ENCODE data around the gene LRRC4C.

LRRC4C gene

DNA sequence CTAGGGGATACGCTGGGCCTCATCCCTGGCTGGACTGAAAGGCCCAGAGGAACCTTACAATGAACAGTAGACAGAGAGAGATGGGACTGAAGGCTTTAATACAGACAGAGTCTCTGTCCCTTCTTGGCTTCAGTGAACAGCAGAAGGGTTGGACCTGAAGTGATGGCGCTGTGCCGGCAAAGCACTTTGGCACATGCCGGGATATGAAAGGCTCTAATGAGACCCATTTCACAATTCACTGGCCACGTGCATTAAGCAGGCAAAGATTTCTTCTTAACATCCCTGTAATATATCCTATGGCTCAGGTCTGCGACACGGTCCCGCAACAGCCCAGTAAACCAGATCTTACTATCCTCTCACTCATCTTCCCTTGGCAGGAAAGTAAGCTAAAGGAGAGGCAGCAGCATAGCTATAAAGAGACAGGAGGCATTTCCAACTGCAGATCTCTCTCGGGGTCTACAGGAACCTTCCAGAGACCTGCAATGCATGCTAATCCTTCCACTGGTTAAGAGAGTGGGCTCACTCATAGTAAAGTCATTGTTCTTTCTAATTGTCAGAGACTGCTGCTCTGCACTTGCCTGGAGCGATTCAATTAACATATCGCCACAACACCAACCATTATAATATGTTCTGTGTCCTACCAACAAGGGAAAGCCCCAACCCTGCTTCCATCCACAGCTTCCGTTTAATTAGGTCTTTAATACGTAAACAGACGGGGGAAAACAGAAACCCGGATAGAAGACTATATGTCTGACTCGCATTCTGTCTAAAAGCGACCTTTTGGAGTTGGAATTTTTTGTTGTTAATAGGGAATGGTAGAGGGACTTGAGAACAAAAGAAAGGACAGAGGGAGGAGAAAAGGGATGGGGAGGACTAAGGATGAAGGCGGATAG lies 1179.0 kb downstream of the LRRC4C start:
- no peak for DNase-seq

DNA sequence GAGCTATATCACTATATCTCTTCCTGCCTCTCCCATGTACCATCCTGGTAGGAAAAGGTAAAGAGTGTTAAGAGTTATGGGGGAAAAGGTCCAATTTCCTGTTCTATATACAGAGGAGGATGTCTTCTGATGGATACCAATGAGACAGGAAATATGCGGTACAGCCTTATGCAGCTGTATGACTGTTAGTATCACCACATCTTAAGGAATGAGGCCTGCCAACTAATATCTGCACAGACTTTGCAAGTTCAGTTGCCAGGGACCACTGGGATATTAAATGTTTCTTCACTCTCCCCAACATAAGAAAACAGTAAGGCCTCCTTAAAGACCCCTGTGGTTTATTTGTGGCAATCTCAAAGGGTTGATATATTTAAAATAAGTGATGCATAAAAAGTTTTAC lies 1182.5 kb downstream of the LRRC4C start:
- no peak for DNase-seq

DNA sequence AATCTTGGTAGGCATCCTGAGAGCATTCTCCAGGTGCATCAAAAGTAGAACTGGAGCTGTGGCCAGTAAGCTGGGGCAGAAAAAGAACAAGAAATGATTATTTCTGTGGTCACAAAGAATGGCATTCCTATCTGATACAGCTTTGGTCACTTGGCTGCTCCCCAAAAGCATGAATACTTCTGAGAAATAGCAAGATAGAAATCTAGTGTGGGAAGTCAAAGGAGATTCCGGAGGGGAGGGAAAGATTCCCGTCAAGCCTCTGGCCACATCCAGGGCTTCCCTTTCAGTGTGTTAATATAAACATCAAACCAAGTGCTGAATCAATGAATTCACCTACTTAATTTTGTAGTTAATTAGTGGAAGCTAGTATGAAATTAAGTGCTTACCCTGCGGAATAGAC lies 1185.4 kb downstream of the LRRC4C start:
- no peak for DNase-seq

DNA sequence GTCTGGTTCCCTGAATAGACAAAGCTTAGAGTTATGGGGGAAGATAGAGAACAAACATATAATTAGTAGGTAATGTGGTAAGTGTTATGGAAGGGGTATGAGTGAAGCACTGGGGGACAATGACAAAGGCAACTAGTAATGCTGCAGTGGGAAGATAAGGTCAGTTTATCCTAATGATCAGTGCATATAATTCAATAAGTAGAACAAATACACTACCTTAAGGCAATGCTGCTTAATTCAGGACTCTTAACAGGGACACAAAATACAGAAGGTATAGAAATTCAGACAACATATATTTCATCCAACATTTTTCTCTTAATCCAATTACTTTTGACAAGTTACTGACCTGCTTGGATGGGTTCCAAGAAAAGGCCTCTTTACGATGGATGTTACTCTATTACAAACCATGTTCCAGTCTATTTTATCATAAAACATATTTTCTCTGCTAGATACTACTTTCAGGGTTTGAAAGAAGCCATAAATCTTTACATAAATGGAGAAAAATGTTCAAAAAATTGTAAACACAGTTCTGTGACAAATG lies 1186.2 kb downstream of the LRRC4C start:
- DNase-seq, result no peak

DNA sequence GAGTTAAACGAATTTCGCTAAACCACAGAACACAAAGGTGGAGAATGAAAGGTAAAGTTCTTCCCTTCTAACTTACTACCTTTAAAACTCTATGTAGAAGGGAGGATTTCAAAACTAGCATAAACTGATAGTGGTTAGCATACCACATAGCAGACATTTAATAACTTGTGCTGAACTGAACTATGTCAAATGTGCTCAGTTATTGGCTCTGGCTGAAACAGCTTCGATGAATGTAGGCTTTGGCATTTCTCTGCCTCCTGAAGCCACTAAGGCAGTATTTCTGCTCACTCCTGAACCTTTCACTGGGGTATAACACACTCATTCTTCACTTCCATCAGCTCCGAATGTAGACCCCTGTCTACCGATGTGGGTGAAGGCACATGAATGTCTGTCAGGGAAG lies 1188.1 kb downstream of the LRRC4C start:
- DNase-seq, result no peak

DNA sequence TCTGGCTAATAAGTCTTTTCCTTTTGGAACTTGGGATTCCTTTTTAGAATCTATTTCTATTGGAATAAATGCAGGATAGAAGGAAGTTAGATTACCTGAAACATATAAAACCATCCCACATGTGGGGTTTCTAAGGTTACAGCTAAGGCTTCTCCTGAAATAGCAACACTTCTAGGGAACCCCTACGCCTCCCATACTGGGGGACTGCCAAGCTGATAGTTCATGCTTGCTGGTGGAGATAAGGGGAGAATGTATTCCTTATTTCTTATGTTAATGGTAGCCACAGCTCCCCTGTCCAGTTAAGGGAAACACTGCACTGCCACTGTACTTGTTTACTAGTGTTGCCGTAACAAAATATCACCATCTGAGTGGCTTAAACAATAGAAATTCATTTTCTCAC lies 1189.6 kb downstream of the LRRC4C start:
- DNase-seq, result no peak

DNA sequence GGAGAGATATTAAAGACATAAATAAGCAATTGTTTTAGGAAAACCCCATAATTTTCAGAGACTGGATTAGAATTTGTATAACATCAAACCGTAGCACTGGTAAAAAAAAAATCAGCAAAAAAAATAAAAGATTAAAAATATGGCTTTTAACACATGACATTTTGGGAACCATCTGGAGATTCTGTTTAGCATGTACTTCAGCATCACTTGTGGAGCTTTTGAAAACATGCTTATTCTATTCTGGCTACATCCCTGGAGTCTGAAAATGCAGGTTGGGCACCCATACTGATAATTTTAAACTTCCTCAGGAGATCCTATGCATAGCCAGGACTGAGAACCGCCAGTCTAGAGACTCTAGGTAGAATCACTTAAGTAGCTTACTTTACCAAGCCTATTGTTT lies 1190.9 kb downstream of the LRRC4C start:
- no peak for DNase-seq

DNA sequence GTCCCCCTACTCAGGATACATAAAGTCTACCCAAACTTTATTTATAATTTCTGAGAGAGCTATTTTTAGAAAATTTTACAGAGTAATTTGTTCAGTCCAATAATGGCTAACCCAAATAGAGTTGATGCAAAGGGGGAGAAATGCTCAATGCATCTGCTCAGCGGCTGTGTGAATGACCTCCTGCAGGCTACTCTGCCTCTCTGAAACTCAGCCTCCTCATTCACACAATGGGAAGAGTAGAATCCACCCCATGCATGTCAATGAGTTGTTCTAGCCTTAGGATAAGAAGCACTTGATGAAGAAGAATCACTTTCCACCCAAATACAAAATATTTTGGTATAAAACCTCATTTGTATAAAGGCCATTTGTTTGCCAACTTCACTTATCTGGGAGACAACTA lies 1204.0 kb downstream of the LRRC4C start:
- DNase-seq, result no peak

DNA sequence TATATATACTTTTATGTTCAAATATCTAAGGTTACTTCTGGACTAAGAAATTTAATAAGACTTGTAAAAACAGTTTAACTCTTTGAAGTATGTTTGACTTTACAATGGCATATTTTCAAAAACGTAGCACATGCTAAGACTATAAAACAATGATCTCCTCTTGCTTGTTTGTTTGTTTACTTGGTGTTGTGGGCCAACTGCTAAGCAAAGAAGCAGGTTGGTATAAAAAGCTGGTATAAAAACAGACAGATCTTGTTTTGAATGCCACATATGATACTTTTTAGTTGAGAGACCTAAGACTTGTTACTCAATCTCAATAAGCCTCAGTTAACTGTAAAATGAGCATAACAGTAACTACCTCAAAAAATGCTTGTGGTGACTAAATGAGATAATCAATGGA lies 1206.3 kb downstream of the LRRC4C start:
- no peak for DNase-seq

DNA sequence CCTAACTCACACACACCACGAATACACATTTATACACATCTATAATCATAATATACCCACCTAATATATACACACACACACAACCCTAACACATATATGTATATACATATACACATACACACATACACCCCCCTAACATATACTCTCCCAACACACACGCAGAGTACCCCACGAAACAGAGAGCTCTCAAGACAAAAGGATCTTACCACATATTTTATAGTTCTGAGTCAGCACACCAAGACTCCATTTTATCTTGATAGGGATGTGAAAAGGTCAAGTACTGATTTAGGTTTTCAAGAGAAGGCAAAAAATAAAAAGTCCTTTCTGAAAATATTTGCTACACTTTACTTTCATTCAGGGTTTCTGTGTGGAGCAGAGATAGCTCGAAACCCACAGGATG lies 1207.2 kb downstream of the LRRC4C start:
- DNase-seq, result no peak

DNA sequence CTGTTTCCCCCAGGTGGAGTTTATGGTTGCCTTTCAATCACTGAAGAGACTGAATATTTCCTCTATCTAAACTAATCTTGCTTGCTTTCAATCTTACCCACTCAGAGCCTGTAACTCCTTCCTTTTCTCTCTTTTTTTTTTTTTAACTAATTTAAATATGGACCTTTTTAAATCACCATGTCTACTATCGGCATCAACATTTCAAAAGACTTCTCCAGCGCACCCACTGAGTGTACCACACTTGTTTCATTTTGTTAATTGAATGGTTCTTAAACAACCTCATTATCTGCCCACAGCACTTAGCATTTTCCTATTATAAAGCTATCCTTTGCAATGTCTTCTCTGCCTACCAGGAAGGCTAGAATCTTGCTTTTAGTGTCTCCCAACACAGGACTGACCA lies 1212.5 kb downstream of the LRRC4C start:
- no peak for DNase-seq

DNA sequence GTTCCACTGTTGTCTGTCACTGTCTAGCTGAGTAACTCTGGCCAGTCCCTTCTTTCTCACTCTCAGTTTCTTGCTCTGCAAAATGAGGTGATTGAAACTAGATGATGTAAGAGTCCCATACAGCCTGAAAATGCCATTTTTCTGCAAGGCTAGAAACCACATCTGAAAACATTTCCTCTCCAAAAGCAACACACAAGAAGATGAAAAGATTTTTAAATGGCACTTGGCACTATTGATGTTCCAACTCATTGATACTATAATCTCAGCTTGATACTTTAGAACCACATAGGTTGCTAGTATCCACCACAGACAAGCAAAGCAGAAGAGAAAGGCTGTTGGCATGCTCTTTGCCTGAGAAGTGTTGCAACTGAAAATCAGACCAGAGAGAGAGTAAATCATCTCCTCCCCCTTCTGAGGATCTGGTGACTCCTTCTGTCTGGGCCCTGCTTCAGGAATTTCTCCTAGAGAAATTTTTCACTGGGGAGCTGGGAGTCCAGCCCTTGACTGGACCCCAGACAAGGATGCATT lies 1217.9 kb downstream of the LRRC4C start:
- DNase-seq, result no peak

DNA sequence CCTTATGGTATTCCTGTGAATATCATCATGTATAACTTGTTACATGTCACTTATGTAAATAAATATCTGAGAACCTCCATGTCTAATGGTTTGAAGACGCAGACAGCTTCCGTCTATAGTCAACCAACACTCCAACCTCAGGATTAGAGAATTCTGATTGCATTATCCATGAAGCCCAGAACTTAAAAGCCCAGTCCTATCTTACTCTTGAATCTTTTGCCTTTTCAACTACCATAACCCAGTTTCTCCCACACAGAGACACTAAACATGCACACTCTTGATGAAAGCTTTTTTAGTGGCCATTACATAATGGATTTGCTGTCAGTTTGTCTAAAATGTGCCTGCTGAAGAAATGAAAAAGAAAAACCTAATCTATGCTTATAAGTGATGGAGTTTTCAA lies 1219.2 kb downstream of the LRRC4C start:
- DNase-seq, result no peak

DNA sequence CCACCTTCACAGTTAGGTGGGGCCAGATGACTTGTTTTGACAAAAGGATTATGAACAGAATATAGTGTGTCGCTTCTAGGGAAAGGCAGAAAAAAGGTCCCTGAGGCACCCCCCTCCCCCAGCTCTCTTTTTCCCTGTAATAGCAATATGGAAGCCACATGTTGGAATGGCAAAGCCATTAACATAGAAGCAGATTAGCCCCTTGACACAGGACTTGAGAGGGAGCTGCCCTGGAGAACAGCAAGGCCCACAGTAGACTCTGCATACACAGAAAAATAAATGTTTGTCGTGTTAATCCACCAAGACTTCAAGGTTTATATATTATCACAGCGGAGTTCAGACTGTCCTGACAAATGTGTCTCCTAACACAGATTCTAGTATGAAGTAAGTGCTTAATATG lies 1222.9 kb downstream of the LRRC4C start:
- no peak for DNase-seq

DNA sequence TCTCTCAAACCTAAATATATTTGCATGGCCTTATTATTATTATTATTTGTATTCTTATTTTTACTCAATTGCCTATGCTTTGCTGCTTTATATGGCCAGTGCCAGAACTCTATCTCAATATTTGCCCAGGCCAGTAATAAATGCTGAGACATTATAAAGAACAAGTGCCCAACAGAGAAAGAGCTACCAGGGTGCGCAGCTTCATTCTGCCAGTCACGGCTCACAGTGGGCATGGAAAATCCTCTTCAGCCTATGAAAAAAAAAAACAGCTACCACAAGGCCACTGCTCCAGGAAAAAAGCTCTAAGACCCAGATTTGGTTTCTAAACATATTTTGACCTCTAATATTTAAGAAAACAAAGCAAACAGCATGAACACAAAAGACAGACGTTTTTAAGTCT lies 1223.6 kb downstream of the LRRC4C start:
- DNase-seq, result no peak

DNA sequence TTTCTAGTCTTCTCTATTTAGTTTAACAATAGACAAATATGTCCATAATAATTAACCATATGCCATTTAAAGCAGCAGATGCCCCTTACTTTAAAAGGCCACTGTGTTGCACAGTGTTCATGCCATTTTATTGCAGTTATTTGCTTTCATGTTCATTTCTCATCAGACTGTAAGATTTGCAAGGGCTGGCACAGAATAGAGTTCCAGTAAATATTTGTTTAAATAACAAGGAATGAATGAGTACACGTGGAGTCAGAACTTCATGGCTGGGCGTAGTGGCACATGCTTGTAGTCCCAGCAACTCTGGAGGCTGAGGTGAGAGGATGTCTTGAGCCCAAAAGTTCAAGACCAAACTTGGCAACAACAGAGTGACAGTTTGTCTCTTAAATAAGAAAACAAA lies 1228.6 kb downstream of the LRRC4C start:
- no peak for DNase-seq

DNA sequence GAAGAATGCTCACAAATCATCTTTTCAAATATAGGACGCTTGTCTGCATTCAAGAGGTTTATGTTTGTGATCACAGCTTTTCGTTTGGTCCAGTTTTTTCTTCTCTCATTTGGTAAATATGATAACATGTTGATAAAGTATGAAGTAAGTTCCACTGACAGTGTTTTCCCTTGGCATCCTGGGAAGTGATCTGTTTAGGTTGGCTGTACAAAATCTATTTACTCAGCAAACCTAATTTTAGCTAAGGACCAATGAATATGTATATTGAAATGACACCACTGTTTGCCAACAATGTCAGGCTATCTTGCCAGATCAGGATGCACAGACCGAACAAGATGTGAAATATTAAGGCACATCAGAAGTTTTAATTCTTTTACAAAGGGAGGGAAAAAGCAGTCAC lies 1230.8 kb downstream of the LRRC4C start:
- DNase-seq, result no peak

DNA sequence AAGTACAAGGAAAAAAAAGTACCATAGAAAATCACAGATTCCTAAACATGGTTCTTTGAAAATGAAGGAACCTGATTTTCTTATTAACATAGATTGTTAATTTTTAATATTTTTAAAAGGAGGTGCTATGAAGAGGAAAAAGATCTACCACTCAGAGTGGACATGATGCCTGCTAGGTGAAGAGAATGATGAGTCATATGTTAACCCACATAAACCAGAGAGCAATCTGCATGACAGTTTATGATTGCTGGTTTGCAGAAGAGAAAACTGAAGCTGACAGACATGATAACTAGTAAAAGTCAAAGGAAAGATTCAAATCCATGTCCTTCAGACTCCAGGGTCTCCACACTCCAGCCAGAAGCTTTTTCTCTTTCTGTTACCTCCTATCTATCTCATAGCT lies 1231.7 kb downstream of the LRRC4C start:
- DNase-seq, result no peak

DNA sequence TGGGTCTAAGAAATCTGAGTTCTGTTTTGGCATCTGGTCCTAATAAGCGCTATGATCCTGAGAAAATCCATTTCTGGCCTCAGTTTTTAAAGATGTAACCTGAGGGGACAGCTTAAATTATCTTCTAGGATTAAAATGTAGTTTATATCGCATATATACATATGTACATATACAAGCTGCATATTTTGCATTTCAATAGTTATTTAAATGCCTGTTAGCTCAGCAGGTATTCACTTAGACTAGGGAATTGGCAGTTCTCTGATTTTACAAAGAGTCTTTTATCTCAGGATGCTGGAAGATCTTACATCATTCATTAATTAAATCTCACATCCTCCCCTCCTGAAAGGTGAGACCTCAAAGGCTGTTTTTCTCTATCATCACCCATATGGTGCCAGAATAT lies 1232.8 kb downstream of the LRRC4C start:
- no peak for DNase-seq

DNA sequence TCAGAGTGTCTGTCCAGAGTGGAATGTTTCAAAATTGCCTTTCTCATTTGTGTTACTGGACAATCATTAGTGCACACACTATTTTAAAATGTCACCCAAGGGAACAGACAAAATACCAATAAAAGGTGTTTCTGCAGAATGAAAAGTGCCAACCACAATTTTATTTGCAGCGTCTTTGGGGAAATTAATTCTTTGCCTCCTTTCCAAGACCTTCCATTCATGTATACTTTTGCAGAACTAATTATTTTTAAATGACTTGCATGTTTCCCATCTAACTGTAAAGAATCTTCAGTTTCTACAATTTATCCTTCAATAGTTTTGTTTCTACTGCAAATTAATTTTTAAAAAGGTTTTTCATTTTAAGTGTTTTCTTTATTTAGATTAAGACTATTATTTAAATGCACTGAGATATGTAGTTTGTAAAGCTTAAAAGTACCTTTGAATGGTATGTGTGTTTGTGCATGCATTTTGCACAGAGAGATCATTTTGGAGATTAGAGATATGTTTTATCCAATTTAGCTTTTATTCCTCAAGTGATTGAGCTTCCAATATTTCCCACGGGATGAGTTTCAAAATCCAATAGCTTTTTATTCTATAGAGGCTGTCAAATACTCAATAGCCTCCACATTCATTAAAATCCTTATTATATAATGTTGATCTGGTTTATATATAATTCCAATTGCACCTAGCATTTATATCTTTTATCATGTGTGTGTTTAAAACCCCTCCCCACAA lies 1235.7 kb downstream of the LRRC4C start:
- DNase-seq, result no peak

DNA sequence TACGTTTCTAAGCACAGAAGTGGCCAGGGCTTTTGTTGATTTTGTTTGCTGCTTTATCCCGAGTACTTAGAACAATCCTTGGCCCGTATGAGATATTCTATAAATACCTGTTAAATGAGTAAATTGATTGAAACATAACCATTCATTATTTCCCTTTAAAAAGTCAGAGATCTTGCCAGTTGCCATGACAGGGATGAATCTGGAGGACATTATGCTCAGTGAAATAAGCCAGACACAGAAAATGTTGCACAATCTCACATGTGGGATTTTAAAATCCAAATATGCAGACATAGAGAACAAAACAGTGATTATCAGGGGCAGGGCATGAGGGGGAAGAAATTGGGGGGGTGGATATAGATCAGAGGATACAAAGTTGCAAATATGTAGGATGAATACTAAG lies 1240.1 kb downstream of the LRRC4C start:
- DNase-seq, result no peak

DNA sequence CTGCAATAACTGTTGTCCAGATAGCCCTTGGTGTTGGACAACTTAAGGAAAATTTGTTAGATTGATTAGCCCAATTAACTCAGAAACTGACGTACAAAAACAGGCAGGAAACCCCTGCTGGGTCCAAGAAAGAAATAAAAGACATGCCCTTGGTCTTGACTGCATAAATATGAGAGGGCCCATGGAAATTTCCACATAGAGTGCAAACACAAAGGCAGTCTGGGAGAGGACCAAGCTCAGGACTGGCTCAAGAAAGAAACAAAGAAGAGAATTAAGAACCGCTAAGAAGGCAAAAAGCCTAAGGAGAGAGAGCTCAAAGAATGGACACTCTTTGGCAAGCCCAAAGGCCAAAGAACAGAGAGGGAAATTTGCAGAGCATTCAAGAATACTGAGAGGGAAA lies 1243.9 kb downstream of the LRRC4C start:
- no peak for DNase-seq

DNA sequence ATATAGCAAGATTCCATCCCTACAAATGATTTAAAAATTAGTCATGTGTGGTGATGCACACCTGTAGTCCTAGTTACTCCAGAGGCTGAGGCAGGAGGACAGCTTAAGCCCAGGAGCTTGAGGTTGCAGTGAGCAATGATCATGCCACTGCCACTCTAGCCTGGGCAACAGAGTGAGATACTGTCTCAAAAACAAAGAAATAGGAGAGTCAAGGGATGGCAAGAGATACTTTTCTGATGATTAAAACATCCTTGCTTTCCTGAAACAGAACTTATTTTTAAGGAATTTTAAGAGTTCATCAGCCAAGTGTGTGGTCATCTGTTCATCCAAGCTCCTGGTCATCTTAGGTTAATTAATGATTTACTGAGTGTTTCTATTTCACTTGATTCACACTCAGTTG lies 1252.0 kb downstream of the LRRC4C start:
- no peak for DNase-seq

DNA sequence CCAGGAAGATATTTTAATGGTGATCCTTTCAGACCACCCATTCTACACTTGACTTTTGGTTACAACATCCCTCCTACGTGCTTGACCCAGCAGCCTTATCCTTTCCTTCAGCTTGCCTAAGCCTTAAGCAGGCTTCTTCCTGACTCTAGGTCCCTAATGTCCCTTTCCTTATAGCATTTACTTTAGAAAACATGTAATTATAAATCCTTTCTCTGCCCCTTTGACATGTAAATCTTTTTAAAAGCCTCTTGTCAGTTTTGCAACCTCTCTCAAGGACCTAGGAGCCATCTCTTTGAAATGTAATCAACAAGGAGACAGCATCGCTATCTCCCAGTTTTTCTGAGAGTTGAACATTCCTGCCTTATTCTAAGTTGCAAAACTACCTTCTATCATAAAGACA lies 1255.2 kb downstream of the LRRC4C start:
- no peak for DNase-seq

All from cerebellar nuclear complex (tissue), 1 donor.